WTC11 (cell line): ENCODE data around the gene KLRF1. TPM values are rescaled to one million over a fixed set of nuclear protein-coding genes. Genes with fewer than 3 reads are reported as not detected.

Experiments used
- ATAC-seq: fragments of 200-7000 bp; cut with Tn5 transposase; 2 replicates; pipeline ENCODE4 v1.10.0; 2021; ENCODE audit warnings: mild to moderate bottlenecking, moderate library complexity
- CTCF ChIA-PET: fragments of 300-600 bp; sonication (Branson Sonifier 250); formaldehyde crosslinking; loops from one replicate; lab custom pipeline; 2021; ENCODE audit warnings: antibody characterized with exemption; lab: Charles Lee
- POLR2A ChIA-PET: fragments of 350-600 bp; sonication (Branson Sonifier 250); formaldehyde crosslinking; loops from one replicate; lab custom pipeline; 2021; ENCODE audit warnings: antibody characterized with exemption; lab: Charles Lee
- DNase-seq: peaks from one replicate; pipeline ENCODE4 v3.0.0; 2021; ENCODE audit warnings: low spot score
- H3K27ac Mint-ChIP-seq: 2 replicates; pipeline ENCODE4 v1.8.0; 2021; ENCODE audit warnings: mixed read lengths
- H3K27me3 Mint-ChIP-seq: 2 replicates; pipeline ENCODE4 v1.8.0; 2021; ENCODE audit warnings: low read depth, mild to moderate bottlenecking, moderate library complexity, mixed read lengths
- H3K36me3 Mint-ChIP-seq: 2 replicates; pipeline ENCODE4 v1.8.0; 2021; ENCODE audit warnings: mixed read lengths
- H3K4me1 Mint-ChIP-seq: 2 replicates; pipeline ENCODE4 v1.8.0; 2022; ENCODE audit warnings: mixed read lengths
- H3K4me3 Mint-ChIP-seq: 2 replicates; pipeline ENCODE4 v1.8.0; 2021; ENCODE audit warnings: mild to moderate bottlenecking, moderate library complexity, mixed read lengths
- H3K9me3 Mint-ChIP-seq: 2 replicates; pipeline ENCODE4 v1.8.0; 2021; ENCODE audit warnings: mixed read lengths
- CREB1 ChIP-seq: sonication (generic); formaldehyde crosslinking; IDR thresholded peaks from 2 replicates; pipeline ENCODE4 v1.8.0; 2023; ENCODE audit warnings: mild to moderate bottlenecking, missing genetic modification reagents
- EMX1 ChIP-seq: fragments of 250-450 bp; sonication (Bioruptor Pico); IDR thresholded peaks from 2 replicates; pipeline ENCODE4 v1.8.0; 2021; ENCODE audit warnings: mild to moderate bottlenecking
- ESRRA ChIP-seq: sonication (generic); formaldehyde crosslinking; IDR thresholded peaks from 2 replicates; pipeline ENCODE4 v1.8.1; 2022; ENCODE audit warnings: mild to moderate bottlenecking, missing genetic modification reagents, borderline replicate concordance
- ETV6 ChIP-seq: sonication (generic); formaldehyde crosslinking; IDR thresholded peaks from 2 replicates; pipeline ENCODE4 v1.8.1; 2022; ENCODE audit warnings: mild to moderate bottlenecking, missing genetic modification reagents
- GRHL2 ChIP-seq: fragments of 250-450 bp; sonication (Bioruptor Pico); IDR thresholded peaks from 2 replicates; pipeline ENCODE4 v1.8.0; 2022; ENCODE audit warnings: mild to moderate bottlenecking, moderate library complexity; ENCODE audit not compliant: insufficient replicate concordance, severe bottlenecking
- GTF2I ChIP-seq: fragments of 250-450 bp; sonication (Bioruptor Pico); conservative IDR thresholded peaks from 2 replicates; pipeline ENCODE4 v1.4.0; 2021; ENCODE audit warnings: mild to moderate bottlenecking
- JAZF1 ChIP-seq: fragments of 250-450 bp; sonication (Bioruptor Pico); IDR thresholded peaks from 2 replicates; pipeline ENCODE4 v1.9.0; 2021; ENCODE audit warnings: moderate library complexity, mild to moderate bottlenecking, inconsistent platforms
- MXD4 ChIP-seq: fragments of 250-450 bp; sonication (Bioruptor Pico); IDR thresholded peaks from 2 replicates; pipeline ENCODE4 v1.8.0; 2021; ENCODE audit warnings: mild to moderate bottlenecking, moderate library complexity, borderline replicate concordance
- MYBL2 ChIP-seq: sonication (generic); formaldehyde crosslinking; IDR thresholded peaks from 2 replicates; pipeline ENCODE4 v1.8.1; 2023; ENCODE audit warnings: mild to moderate bottlenecking, moderate library complexity, missing genetic modification reagents
- NR3C1 ChIP-seq: sonication (generic); formaldehyde crosslinking; conservative IDR thresholded peaks from 2 replicates; pipeline ENCODE4 v1.8.1; 2023; ENCODE audit warnings: low read depth, mild to moderate bottlenecking, missing genetic modification reagents
- OVOL2 ChIP-seq: fragments of 250-450 bp; sonication (Bioruptor Pico); IDR thresholded peaks from 2 replicates; pipeline ENCODE4 v1.9.0; 2021; ENCODE audit warnings: mild to moderate bottlenecking, borderline replicate concordance
- ZNF263 ChIP-seq: sonication (generic); formaldehyde crosslinking; IDR thresholded peaks from 2 replicates; pipeline ENCODE4 v1.8.1; 2022; ENCODE audit warnings: low read depth, mild to moderate bottlenecking, moderate library complexity, missing genetic modification reagents
- total RNA-seq: library from RNA; stranded (reverse); gene quantifications from 3 replicates; pipeline ENCODE4 v1.2.3, GENCODE V29; 2021
- TF ChIP-seq, protein P1 (sequence below): fragments of 250-450 bp; sonication (Bioruptor Pico); IDR thresholded peaks from 2 replicates; pipeline ENCODE4 v1.8.0; 2021; ENCODE audit warnings: mild to moderate bottlenecking
- TF ChIP-seq, protein P2 (sequence below): sonication (generic); formaldehyde crosslinking; IDR thresholded peaks from 2 replicates; pipeline ENCODE4 v1.8.1; 2023; ENCODE audit warnings: mild to moderate bottlenecking, missing genetic modification reagents, moderate library complexity
- TF ChIP-seq, protein P3 (sequence below): fragments of 250-450 bp; sonication (Bioruptor Pico); IDR thresholded peaks from 2 replicates; pipeline ENCODE4 v1.9.0; 2021; ENCODE audit warnings: moderate library complexity, mild to moderate bottlenecking, inconsistent platforms, borderline replicate concordance
- TF ChIP-seq, protein P4 (sequence below): fragments of 200-600 bp; IDR thresholded peaks from 2 replicates; pipeline ENCODE4 v1.8.0; 2022; ENCODE audit warnings: antibody characterized with exemption
- TF ChIP-seq, protein P5 (sequence below): sonication (generic); formaldehyde crosslinking; IDR thresholded peaks from 2 replicates; pipeline ENCODE4 v1.8.1; 2023; ENCODE audit warnings: mild to moderate bottlenecking, missing genetic modification reagents
- TF ChIP-seq, protein P6 (sequence below): sonication (generic); formaldehyde crosslinking; IDR thresholded peaks from 2 replicates; pipeline ENCODE4 v1.8.0; 2022; ENCODE audit warnings: missing genetic modification reagents
- TF ChIP-seq, protein P7 (sequence below): sonication (generic); formaldehyde crosslinking; IDR thresholded peaks from 2 replicates; pipeline ENCODE4 v1.8.0; 2022; ENCODE audit warnings: mild to moderate bottlenecking, missing genetic modification reagents

Gene KLRF1
- total RNA-seq, 1 experiment from 2014 or later: not detected

DNA sequence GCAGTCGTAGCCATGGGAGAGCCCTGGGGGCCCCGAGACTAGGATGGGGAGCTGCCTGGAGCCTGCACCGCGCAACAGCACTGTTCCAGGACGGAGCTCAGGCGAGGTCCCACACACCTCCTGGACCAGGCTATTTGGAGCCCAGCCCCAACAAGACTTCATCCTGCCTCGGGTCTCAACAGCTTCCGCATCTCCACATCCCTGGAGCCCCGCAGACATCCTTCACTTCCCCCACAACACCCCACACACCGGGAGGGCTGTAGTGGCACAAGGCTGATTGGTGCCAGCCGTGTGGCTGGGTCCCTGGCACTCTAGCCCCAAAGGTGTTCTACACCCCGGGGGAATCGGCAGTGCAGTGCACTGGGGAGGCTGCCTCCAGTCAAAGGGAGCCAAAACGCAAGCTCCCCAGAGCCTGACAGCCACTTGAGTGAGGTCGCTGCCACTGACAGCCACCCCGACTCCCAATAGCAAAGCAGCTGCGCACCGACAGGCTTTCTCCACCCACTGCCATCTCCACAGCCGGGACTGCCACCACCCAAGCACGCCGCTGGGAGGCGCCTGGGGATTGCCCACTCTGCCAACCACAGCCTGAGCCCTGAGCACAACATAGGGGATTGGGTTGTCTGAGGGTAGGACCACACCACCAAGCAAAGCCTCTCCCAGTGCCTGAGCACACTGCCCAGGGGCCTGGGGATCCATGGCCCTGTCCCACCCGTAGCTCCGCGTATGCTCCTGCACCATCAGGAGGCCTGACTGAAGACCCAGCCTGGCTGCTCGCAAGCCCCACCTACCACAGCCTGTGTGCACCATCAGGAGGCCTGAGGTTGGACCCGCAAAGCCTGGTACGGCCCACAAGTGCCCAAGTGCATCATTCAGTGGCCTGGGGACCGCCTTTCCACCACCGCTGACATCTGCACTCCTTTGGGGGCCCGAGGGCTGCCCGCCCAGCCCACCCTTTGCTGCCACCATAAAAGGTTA lies 13.2 kb upstream of the KLRF1 start:
- CTCF ChIA-PET: interaction anchor here (0.5 to 3.6 kb wide), 30 partner anchors 9 to 339 kb away, joined by 3 to 41 read pairs (median 4); partner anchors contain the start of gene CLEC12B
- Mint-ChIP-seq H3K4me3 (peak overlapping the region; percentile 53), H3K4me1 (peaks cover 10% of the 10 kb centered on the region), H3K36me3 (no peaks in the 10 kb centered on the region), H3K27ac (no peak overlapping the region), H3K27me3 (peaks cover 7% of the 10 kb centered on the region), H3K9me3 (no peaks in the 10 kb centered on the region)
- peak; percentile 90 for DNase-seq
- ATAC-seq: peak; percentile 97
- POLR2A ChIA-PET: interaction anchor here (0.7 kb wide), 1 partner anchor 714 kb away, joined by 3 read pairs; no protein-coding TSS in a partner anchor
- TF ChIP-seq, protein P1, sequence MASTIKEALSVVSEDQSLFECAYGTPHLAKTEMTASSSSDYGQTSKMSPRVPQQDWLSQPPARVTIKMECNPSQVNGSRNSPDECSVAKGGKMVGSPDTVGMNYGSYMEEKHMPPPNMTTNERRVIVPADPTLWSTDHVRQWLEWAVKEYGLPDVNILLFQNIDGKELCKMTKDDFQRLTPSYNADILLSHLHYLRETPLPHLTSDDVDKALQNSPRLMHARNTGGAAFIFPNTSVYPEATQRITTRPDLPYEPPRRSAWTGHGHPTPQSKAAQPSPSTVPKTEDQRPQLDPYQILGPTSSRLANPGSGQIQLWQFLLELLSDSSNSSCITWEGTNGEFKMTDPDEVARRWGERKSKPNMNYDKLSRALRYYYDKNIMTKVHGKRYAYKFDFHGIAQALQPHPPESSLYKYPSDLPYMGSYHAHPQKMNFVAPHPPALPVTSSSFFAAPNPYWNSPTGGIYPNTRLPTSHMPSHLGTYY (CRISPR knock-in tag): no peak
- no peak for TF ChIP-seq MXD4 (CRISPR knock-in tag)
- TF ChIP-seq MYBL2 (CRISPR knock-in tag): no peak
- TF ChIP-seq, protein P2, sequence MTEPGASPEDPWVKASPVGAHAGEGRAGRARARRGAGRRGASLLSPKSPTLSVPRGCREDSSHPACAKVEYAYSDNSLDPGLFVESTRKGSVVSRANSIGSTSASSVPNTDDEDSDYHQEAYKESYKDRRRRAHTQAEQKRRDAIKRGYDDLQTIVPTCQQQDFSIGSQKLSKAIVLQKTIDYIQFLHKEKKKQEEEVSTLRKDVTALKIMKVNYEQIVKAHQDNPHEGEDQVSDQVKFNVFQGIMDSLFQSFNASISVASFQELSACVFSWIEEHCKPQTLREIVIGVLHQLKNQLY: no peak
- TF ChIP-seq CREB1 (CRISPR knock-in tag): no peak
- no peak for TF ChIP-seq ESRRA (CRISPR knock-in tag)
- no peak for TF ChIP-seq ZNF263 (CRISPR knock-in tag)
- TF ChIP-seq, protein P3, sequence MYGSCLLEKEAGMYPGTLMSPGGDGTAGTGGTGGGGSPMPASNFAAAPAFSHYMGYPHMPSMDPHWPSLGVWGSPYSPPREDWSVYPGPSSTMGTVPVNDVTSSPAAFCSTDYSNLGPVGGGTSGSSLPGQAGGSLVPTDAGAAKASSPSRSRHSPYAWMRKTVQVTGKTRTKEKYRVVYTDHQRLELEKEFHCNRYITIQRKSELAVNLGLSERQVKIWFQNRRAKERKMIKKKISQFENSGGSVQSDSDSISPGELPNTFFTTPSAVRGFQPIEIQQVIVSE (CRISPR knock-in tag): no peak
- TF ChIP-seq GTF2I (CRISPR knock-in tag): no peak
- TF ChIP-seq, protein P4, sequence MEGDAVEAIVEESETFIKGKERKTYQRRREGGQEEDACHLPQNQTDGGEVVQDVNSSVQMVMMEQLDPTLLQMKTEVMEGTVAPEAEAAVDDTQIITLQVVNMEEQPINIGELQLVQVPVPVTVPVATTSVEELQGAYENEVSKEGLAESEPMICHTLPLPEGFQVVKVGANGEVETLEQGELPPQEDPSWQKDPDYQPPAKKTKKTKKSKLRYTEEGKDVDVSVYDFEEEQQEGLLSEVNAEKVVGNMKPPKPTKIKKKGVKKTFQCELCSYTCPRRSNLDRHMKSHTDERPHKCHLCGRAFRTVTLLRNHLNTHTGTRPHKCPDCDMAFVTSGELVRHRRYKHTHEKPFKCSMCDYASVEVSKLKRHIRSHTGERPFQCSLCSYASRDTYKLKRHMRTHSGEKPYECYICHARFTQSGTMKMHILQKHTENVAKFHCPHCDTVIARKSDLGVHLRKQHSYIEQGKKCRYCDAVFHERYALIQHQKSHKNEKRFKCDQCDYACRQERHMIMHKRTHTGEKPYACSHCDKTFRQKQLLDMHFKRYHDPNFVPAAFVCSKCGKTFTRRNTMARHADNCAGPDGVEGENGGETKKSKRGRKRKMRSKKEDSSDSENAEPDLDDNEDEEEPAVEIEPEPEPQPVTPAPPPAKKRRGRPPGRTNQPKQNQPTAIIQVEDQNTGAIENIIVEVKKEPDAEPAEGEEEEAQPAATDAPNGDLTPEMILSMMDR: peak; percentile 81
- TF ChIP-seq EMX1: no peak
- 0 out of 2 replicates have a peak, but pooled peaks have one; percentile 47 for TF ChIP-seq ETV6 (CRISPR knock-in tag)
- no peak for TF ChIP-seq OVOL2 (CRISPR knock-in tag)

DNA sequence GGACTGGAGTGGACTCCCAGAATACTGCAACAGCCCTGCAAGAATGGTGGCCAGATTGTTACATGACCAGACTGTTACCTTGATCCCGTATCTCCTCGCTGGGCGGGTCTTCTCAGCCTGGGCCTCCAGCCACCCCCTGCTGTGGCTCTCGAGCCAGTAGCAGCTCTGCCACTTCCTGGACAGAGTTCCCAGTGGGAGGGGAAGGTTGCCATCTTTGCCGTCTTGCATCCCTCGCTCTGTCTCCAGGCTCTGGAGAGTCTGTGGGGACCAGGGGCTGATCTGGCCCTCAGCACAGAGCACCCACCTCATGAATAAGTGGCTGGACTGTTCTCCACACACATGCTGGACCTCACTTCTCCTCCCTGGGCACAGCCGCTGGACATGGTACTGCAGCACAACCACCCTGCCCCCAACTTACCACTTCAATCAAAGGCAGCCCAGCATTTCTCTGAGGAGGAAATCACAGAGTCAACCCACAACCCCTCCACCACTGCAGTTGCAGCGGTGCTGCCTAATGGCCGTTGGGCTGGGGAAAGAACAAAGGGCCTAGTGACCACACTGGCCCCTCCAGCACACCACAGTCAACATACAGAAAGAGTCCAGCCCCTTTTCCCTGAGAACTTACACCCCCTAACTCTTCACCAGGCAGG lies 6.9 kb upstream of the KLRF1 start:
- Mint-ChIP-seq H3K9me3 (no peaks in the 10 kb centered on the region), H3K36me3 (no peaks in the 10 kb centered on the region), H3K4me1 (no peaks in the 10 kb centered on the region), H3K27ac (no peak overlapping the region), H3K4me3 (no peak overlapping the region), H3K27me3 (peaks cover 28% of the 10 kb centered on the region)
- ChIA-PET CTCF (no interaction called here), POLR2A (no interaction called here)
- no peak for ATAC-seq
- no peak for DNase-seq
- TF ChIP-seq, protein P5, sequence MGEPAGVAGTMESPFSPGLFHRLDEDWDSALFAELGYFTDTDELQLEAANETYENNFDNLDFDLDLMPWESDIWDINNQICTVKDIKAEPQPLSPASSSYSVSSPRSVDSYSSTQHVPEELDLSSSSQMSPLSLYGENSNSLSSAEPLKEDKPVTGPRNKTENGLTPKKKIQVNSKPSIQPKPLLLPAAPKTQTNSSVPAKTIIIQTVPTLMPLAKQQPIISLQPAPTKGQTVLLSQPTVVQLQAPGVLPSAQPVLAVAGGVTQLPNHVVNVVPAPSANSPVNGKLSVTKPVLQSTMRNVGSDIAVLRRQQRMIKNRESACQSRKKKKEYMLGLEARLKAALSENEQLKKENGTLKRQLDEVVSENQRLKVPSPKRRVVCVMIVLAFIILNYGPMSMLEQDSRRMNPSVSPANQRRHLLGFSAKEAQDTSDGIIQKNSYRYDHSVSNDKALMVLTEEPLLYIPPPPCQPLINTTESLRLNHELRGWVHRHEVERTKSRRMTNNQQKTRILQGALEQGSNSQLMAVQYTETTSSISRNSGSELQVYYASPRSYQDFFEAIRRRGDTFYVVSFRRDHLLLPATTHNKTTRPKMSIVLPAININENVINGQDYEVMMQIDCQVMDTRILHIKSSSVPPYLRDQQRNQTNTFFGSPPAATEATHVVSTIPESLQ (CRISPR knock-in tag): no peak
- TF ChIP-seq JAZF1 (CRISPR knock-in tag) (no peak), GRHL2 (CRISPR knock-in tag) (no peak), NR3C1 (no peak)
- TF ChIP-seq, protein P6, sequence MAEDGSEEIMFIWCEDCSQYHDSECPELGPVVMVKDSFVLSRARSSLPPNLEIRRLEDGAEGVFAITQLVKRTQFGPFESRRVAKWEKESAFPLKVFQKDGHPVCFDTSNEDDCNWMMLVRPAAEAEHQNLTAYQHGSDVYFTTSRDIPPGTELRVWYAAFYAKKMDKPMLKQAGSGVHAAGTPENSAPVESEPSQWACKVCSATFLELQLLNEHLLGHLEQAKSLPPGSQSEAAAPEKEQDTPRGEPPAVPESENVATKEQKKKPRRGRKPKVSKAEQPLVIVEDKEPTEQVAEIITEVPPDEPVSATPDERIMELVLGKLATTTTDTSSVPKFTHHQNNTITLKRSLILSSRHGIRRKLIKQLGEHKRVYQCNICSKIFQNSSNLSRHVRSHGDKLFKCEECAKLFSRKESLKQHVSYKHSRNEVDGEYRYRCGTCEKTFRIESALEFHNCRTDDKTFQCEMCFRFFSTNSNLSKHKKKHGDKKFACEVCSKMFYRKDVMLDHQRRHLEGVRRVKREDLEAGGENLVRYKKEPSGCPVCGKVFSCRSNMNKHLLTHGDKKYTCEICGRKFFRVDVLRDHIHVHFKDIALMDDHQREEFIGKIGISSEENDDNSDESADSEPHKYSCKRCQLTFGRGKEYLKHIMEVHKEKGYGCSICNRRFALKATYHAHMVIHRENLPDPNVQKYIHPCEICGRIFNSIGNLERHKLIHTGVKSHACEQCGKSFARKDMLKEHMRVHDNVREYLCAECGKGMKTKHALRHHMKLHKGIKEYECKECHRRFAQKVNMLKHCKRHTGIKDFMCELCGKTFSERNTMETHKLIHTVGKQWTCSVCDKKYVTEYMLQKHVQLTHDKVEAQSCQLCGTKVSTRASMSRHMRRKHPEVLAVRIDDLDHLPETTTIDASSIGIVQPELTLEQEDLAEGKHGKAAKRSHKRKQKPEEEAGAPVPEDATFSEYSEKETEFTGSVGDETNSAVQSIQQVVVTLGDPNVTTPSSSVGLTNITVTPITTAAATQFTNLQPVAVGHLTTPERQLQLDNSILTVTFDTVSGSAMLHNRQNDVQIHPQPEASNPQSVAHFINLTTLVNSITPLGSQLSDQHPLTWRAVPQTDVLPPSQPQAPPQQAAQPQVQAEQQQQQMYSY (CRISPR knock-in tag): no peak
- TF ChIP-seq, protein P7, sequence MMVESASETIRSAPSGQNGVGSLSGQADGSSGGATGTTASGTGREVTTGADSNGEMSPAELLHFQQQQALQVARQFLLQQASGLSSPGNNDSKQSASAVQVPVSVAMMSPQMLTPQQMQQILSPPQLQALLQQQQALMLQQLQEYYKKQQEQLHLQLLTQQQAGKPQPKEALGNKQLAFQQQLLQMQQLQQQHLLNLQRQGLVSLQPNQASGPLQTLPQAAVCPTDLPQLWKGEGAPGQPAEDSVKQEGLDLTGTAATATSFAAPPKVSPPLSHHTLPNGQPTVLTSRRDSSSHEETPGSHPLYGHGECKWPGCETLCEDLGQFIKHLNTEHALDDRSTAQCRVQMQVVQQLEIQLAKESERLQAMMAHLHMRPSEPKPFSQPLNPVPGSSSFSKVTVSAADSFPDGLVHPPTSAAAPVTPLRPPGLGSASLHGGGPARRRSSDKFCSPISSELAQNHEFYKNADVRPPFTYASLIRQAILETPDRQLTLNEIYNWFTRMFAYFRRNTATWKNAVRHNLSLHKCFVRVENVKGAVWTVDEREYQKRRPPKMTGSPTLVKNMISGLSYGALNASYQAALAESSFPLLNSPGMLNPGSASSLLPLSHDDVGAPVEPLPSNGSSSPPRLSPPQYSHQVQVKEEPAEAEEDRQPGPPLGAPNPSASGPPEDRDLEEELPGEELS: no peak
